Colonic mucosa (tissue), 4 donors: ENCODE measurements around the gene TCF7L1. TPM values are rescaled to one million over a fixed set of nuclear protein-coding genes. Genes with fewer than 3 reads are reported as not detected.
"Not testable (repeated sequence)": the region's sequence is repeated elsewhere in the genome, so short reads cannot be mapped to it uniquely, and the experiment has no call there.

Source experiments
- DNase-seq: peaks from one replicate; pipeline ENCODE4 v3.0.0-alpha.2; 2020
- H3K27ac ChIP-seq: fragments of 200-600 bp; one replicate; pipeline ENCODE4 v1.8.0; 2021
- H3K27me3 ChIP-seq: fragments of 200-600 bp; one replicate; pipeline ENCODE4 v1.8.0; 2021
- H3K36me3 ChIP-seq: fragments of 200-600 bp; one replicate; pipeline ENCODE4 v1.8.0; 2021
- H3K4me1 ChIP-seq: fragments of 200-600 bp; one replicate; pipeline ENCODE4 v1.8.0; 2021; ENCODE audit warnings: mild to moderate bottlenecking
- H3K4me3 ChIP-seq: fragments of 200-600 bp; one replicate; pipeline ENCODE4 v1.8.0; 2021
- H3K9ac ChIP-seq, 2 donors: one replicate each; pipeline ENCODE4 v1.7.0; 2013; ENCODE audit warnings: control low read depth in 2 of 2, low read depth in 2 of 2, low read length in 2 of 2
- H3K9me3 ChIP-seq: fragments of 200-600 bp; one replicate; pipeline ENCODE4 v1.8.0; 2021
- CTCF ChIP-seq: fragments of 200-600 bp; IDR thresholded peaks from one replicate; pipeline ENCODE4 v1.8.0; 2022; ENCODE audit warnings: antibody characterized with exemption, mild to moderate bottlenecking
- intact Hi-C: fragments of 100-400 bp; cut with DNase I; formaldehyde crosslinking; loops from one replicate; pipeline ENCODE4 v1.14.1; 2022
- total RNA-seq, 2 donors: library from RNA; stranded (reverse); fragmentation: NEBNext Ultra II Directional in 1 of 2; extraction: Animal tissue kit (Norgen Biotek cat#: 25700) in 1 of 2; gene quantifications; one replicate each; pipeline ENCODE4 v1.2.1, GENCODE V29; 2021
- donor health status: healthy.
- donor health status: DM: no; HTN: no; CAD: no.
- donor health status: DM: no; HTN: no; CAD: no.

Gene TCF7L1
- total RNA-seq, 2 donors from 2014 or later, result 0.99 to 3.2 TPM

GRCh38 chr2:85325466-85325811 lies 192.2 kb downstream of the TCF7L1 start:
- Histone ChIP-seq H3K36me3 (peaks cover 5% of the 10 kb centered on the region), H3K4me1 (peaks cover 11% of the 10 kb centered on the region), H3K4me3 (peak overlapping the region; percentile 61), H3K27ac (peak overlapping the region; percentile 88), H3K27me3 (no peaks in the 10 kb centered on the region), H3K9ac (peak overlapping the region in 1 of 2 donors; percentile 97), H3K9me3 (no peaks in the 10 kb centered on the region)
- no peak for TF ChIP-seq CTCF
- DNase-seq, result no peak
- intact Hi-C loops, result no loop called here

GRCh38 chr2:85326406-85327159 lies 193.4 kb downstream of the TCF7L1 start:
- peak overlapping the region; percentile 88 for H3K27ac ChIP-seq
- H3K4me3 ChIP-seq, result peak overlapping the region; percentile 61
- no peaks in the 10 kb centered on the region for H3K9me3 ChIP-seq
- intact Hi-C loops, result no loop called here
- peak; percentile 50 for DNase-seq
- no peaks in the 10 kb centered on the region for H3K27me3 ChIP-seq
- H3K4me1 ChIP-seq, result peaks cover 11% of the 10 kb centered on the region
- H3K9ac ChIP-seq, result peak overlapping the region; percentile 60 to 97
- no peak for TF ChIP-seq CTCF
- H3K36me3 ChIP-seq, result peaks cover 5% of the 10 kb centered on the region

- DNase-seq, result peak; percentile 65
Measured at GRCh38 chr2:85327160-85327821, 194.1 kb downstream of the TCF7L1 start.

GRCh38 chr2:85327822-85328617 lies 194.8 kb downstream of the TCF7L1 start, which contains the start of gene TGOLN2:
TGOLN2 (minus strand) TSS chr2:85327989; CDS start chr2:85327962, 27 bp downstream.
- Histone ChIP-seq H3K4me3 (peak within 1 kb of the TSS; percentile 61), H3K9ac (peak within 1 kb of the TSS; percentile 60 to 97), H3K27ac (peak within 1 kb of the TSS; percentile 88), H3K9me3 (no peaks in the 10 kb centered on the region), H3K27me3 (no peaks in the 10 kb centered on the region), H3K36me3 (peaks cover 5% of the 10 kb centered on the region), H3K4me1 (peaks cover 11% of the 10 kb centered on the region)
- peak; percentile 94 for DNase-seq
- TF ChIP-seq CTCF, result no peak
- intact Hi-C loops, result no loop called here

More at GRCh38 chr2:85327160-85327821, 194.1 kb downstream of the TCF7L1 start:
- Histone ChIP-seq H3K36me3 (peaks cover 5% of the 10 kb centered on the region), H3K4me3 (peak overlapping the region; percentile 61), H3K27me3 (no peaks in the 10 kb centered on the region), H3K9ac (peak overlapping the region; percentile 60 to 97), H3K27ac (peak overlapping the region; percentile 88), H3K4me1 (peaks cover 11% of the 10 kb centered on the region), H3K9me3 (no peaks in the 10 kb centered on the region)
- TF ChIP-seq CTCF, result no peak
- intact Hi-C loops, result no loop called here

- DNase-seq, result no peak
- Histone ChIP-seq H3K27me3 (no peaks in the 10 kb centered on the region), H3K9ac (no peak overlapping the region), H3K9me3 (no peaks in the 10 kb centered on the region), H3K36me3 (no peaks in the 10 kb centered on the region), H3K27ac (no peak overlapping the region), H3K4me3 (no peak overlapping the region), H3K4me1 (peaks cover 10% of the 10 kb centered on the region)
- no peak for TF ChIP-seq CTCF
- intact Hi-C loops, result no loop called here
Measured at GRCh38 chr2:85329181-85329651, 196.0 kb downstream of the TCF7L1 start.

- DNase-seq, H3K9ac ChIP-seq, H3K4me1 ChIP-seq, H3K27ac ChIP-seq, H3K27me3 ChIP-seq, H3K9me3 ChIP-seq, intact Hi-C loops, H3K36me3 ChIP-seq, H3K4me3 ChIP-seq: not testable (repeated sequence)
Measured at GRCh38 chr2:85329701-85330100, 196.5 kb downstream of the TCF7L1 start.
